Transverse colon (tissue), 4 donors: Measurements from ENCODE around the gene TTYH3. TPM values are rescaled to one million over a fixed set of nuclear protein-coding genes. Genes with fewer than 3 reads are reported as not detected.

Source experiments
- DNase-seq: peaks from one replicate; pipeline ENCODE4 v3.0.0-alpha.2; 2019
- H3K27ac ChIP-seq, 4 donors: fragments of 200-600 bp; sonication (generic); 2 replicates each; pipeline ENCODE4 v1.5.1; 2016 to 2018; ENCODE audit warnings: inconsistent platforms in 4 of 4
- H3K27me3 ChIP-seq: fragments of 200-600 bp; sonication (generic); 2 replicates; pipeline ENCODE4 v1.5.1; 2017; ENCODE audit warnings: inconsistent platforms
- H3K36me3 ChIP-seq, 4 donors: fragments of 200-600 bp; sonication (generic); 2 replicates each; pipeline ENCODE4 v1.5.1; 2017 to 2019; ENCODE audit warnings: inconsistent platforms in 4 of 4
- H3K4me1 ChIP-seq, 4 donors: fragments of 200-600 bp; sonication (generic); 2 replicates each; pipeline ENCODE4 v1.5.1; 2017 to 2020; ENCODE audit warnings: inconsistent platforms in 4 of 4
- H3K4me3 ChIP-seq, 4 donors: fragments of 200-600 bp; sonication (generic); 1 replicate in 1 of 4; 2 replicates in 3 of 4; pipeline versions ENCODE4 v1.5.1 to v1.6.1; 2017 to 2019; ENCODE audit warnings: inconsistent platforms in 4 of 4
- H3K9me3 ChIP-seq, 2 donors: fragments of 200-600 bp; sonication (generic); 2 replicates each; pipeline ENCODE4 v1.5.1; 2017 to 2019; ENCODE audit warnings: inconsistent platforms in 2 of 2
- EP300 ChIP-seq: sonication (generic); formaldehyde crosslinking; IDR thresholded peaks from one replicate; pipeline ENCODE4 v1.6.1; 2017; ENCODE audit warnings: antibody characterized with exemption, low read depth
- POLR2A ChIP-seq: fragments of 450-650 bp; IDR thresholded peaks from one replicate; pipeline ENCODE4 v1.6.1; 2016; ENCODE audit warnings: antibody characterized with exemption, mild to moderate bottlenecking, moderate library complexity
- POLR2AphosphoS5 ChIP-seq, 3 donors: sonication (generic); formaldehyde crosslinking; IDR thresholded peaks; one replicate each; pipeline ENCODE4 v1.6.1; 2016; ENCODE audit warnings: antibody characterized with exemption in 3 of 3
- WGBS, 2 donors: methylation state at CpG; one replicate each; pipeline ENCODE4 v1.1.5; 2018; ENCODE audit warnings: low coverage in 1 of 2; 5-methylcytosine and 5-hydroxymethylcytosine counted together
- in situ Hi-C, 4 donors: fragments of 200-750 bp; cut with MboI; loops; one replicate each; pipeline versions ENCODE4 v1.15.0 to v1.15.1; 2017; ENCODE audit warnings: low sequenced_read_pairs in 3 of 4, low pct_ligation_motif_present in 1 of 4, low pct_unique_long_range_greater_than_20kb in 1 of 4
- intact Hi-C: fragments of 100-400 bp; cut with DNase I; formaldehyde crosslinking; loops from one replicate; pipeline ENCODE4 v1.15.1; 2023; ENCODE audit warnings: low total_unique reads
- total RNA-seq, 4 donors: library from RNA; depleted of rRNA; stranded (reverse); fragments of >200 nt; gene quantifications; one replicate each; pipeline ENCODE4 v1.1.0, GENCODE V29; 2016
- TF ChIP-seq, protein P1 (sequence below), 5 experiments: fragments of 200-600 bp in 3 of 5; fragments of 450-650 bp in 2 of 5; sonication (generic) in 3 of 5; IDR thresholded peaks; 1 replicate in 2 of 5; 2 replicates in 3 of 5; pipeline ENCODE4 v1.5.1; 2016 to 2017; ENCODE audit warnings: antibody characterized with exemption in 5 of 5, inconsistent platforms in 3 of 5, mild to moderate bottlenecking in 2 of 5, moderate library complexity in 1 of 5

The TTYH3 gene
- total RNA-seq, 4 donors from 2014 or later, result 11.2 to 43.6 (median 23.0) TPM

DNA sequence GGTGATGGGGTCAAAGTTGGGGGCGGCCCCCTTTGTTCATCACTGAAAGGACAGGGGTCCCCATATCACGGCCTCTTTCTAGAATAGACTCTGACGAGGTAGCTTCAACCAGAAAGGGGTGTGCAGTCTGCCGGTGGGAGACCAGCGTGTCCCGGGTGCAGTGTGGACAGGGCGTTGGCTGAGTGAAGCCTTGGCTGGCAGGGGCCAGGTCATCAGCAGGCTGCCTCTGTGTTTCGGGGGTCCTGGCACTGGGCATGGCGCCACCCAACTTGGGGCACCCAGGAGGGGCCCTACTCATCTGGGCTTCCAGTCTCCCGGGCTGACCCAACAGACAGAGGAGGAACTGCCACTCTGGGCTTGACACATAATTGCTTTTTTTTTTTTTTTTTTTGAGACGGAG is 52.7 kb downstream of the TTYH3 start:
- Histone ChIP-seq H3K27ac (no peak overlapping the region), H3K4me1 (peaks cover 0 to 18% (median 14%) of the 10 kb centered on the region in 4 donors), H3K9me3 (no peaks in the 10 kb centered on the region), H3K36me3 (no peaks in the 10 kb centered on the region), H3K27me3 (peaks cover 77% of the 10 kb centered on the region), H3K4me3 (no peak overlapping the region)
- intact Hi-C loops, result no loop called here
- no peak for DNase-seq
- in situ Hi-C loops, result loop anchor here in 3 of 4 donors (25.0 kb wide), 2 partner anchors 197 to 222 kb away; partner anchors contain the start of gene GRIFIN (in 1 of the 3)
- TF ChIP-seq, protein P1, sequence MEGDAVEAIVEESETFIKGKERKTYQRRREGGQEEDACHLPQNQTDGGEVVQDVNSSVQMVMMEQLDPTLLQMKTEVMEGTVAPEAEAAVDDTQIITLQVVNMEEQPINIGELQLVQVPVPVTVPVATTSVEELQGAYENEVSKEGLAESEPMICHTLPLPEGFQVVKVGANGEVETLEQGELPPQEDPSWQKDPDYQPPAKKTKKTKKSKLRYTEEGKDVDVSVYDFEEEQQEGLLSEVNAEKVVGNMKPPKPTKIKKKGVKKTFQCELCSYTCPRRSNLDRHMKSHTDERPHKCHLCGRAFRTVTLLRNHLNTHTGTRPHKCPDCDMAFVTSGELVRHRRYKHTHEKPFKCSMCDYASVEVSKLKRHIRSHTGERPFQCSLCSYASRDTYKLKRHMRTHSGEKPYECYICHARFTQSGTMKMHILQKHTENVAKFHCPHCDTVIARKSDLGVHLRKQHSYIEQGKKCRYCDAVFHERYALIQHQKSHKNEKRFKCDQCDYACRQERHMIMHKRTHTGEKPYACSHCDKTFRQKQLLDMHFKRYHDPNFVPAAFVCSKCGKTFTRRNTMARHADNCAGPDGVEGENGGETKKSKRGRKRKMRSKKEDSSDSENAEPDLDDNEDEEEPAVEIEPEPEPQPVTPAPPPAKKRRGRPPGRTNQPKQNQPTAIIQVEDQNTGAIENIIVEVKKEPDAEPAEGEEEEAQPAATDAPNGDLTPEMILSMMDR (IDR thresholded peaks at IDR 0.05), result no peak
- TF ChIP-seq EP300 (no peak), POLR2A (no peak), POLR2AphosphoS5 (IDR thresholded peaks at IDR 0.05) (no peak)
- 82% methylated on average over 11 of the region's 11 CpGs; no CpG with 5 or more reads in 1 of the 2 donors for WGBS, 2 donors

DNA sequence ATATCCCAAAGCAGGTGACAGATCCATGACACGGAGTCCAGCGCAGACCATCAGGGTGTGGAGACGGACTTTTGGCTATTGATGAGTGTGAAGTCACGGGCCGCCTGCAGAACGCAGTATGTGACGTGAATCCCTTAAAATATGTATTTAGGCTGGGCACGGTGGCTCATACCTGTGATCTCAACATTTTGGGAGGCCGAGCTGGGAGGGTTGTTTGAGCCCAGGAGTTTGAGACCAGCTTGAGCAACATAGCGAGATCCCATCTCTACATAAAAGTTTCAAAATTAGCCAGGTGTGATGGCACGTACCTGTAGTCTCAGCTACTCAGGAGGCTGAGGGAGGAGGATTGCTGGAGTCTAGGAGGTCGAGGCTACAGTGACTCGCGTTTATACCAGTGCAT is 54.3 kb downstream of the TTYH3 start:
- Histone ChIP-seq H3K9me3 (no peaks in the 10 kb centered on the region), H3K4me1 (peaks cover 0 to 18% (median 13%) of the 10 kb centered on the region in 4 donors), H3K36me3 (no peaks in the 10 kb centered on the region), H3K27me3 (peaks cover 78% of the 10 kb centered on the region), H3K27ac (no peak overlapping the region), H3K4me3 (no peak overlapping the region)
- WGBS, 2 donors, result 90 to 91% methylated on average over 7 to 14 of the region's 14 CpGs
- DNase-seq, result no peak
- in situ Hi-C loops (loop anchor here in 3 of 4 donors (25.0 kb wide), 2 partner anchors 199 to 224 kb away; partner anchors contain the start of gene GRIFIN (in 1 of the 3)), intact Hi-C loops (no loop called here)
- TF ChIP-seq POLR2A, result no peak
- TF ChIP-seq EP300, result no peak
- no peak for TF ChIP-seq POLR2AphosphoS5 (IDR thresholded peaks at IDR 0.05)
- TF ChIP-seq, protein P1 (IDR thresholded peaks at IDR 0.05), result no peak

DNA sequence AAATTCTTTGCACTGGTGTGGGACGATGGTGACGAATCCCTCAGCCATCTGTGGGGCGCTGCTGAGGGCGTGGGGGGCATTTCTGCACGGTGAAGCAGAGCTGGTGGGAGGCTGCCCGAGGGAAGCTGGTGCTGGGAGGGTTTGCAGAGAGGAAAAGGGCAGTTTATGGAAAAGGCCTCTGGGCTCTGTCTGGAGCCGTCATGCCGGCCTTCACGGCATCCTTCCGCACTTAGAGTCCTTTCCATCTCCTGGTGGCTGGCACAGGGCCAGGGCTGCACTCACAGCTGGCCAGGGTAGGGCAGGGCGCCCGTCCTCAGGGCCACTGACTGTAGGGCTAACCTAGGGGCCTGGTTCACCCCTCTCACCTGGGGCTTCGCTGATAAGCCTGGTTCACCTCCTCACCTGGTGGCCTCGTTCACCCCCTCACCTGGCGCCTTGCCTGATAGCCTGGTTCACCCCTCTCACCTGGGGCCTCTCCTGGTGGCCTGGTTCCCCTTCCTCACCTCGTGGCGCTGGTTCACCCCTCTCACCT is 55.6 kb downstream of the TTYH3 start:
- no peaks in the 10 kb centered on the region for H3K36me3 ChIP-seq
- peaks cover 0 to 18% (median 13%) of the 10 kb centered on the region in 4 donors for H3K4me1 ChIP-seq
- peaks cover 76% of the 10 kb centered on the region for H3K27me3 ChIP-seq
- 40 to 43% methylated on average over 3 to 17 of the region's 17 CpGs for WGBS, 2 donors
- TF ChIP-seq EP300 (no peak), POLR2AphosphoS5 (IDR thresholded peaks at IDR 0.05) (no peak), POLR2A (no peak)
- TF ChIP-seq, protein P1 (IDR thresholded peaks at IDR 0.05), result no peak
- intact Hi-C loops, result no loop called here
- no peaks in the 10 kb centered on the region for H3K9me3 ChIP-seq
- peak overlapping the region in 1 of 4 donors; percentile 11 for H3K4me3 ChIP-seq
- no peak for DNase-seq
- in situ Hi-C loops, result loop anchor here in 3 of 4 donors (25.0 kb wide), 2 partner anchors 200 to 225 kb away; partner anchors contain the start of gene GRIFIN (in 1 of the 3)
- H3K27ac ChIP-seq, result no peak overlapping the region

DNA sequence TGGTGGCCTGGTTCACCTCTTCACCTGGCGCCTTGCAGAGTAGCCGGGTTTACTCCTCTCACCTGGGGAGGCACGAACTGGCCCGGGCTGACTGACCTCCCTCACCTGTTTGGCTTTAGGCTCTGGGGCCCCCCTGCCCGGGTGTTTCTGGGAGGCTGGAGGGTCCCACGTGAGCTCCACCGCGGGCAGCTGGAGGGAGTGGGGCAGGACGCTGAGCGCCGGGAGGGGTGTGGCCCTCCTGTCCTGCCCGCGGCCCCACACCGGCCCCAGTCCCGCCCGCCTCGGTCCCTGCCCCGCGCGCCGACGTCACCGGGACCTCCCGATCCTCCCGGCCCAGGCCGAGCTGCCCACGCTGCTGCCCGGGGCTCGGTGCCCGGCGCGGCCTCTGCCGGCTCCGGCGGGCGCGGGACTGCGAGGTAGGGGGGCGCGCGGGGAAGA is 56.1 kb downstream of the TTYH3 start, which contains the start of gene AMZ1:
AMZ1 (plus strand) TSS at position 322 of the 438 bp plus-strand sequence. CDS start 12,250 bp downstream, outside the sequence.
- WGBS, 2 donors, result 19% methylated on average over 5 of the region's 41 CpGs; no CpG with 5 or more reads in 1 of the 2 donors
- H3K4me3 ChIP-seq, result peak within 1 kb of the TSS in 2 of 4 donors; percentile 11 to 16
- no peak for TF ChIP-seq POLR2AphosphoS5 (IDR thresholded peaks at IDR 0.05)
- TF ChIP-seq, protein P1 (IDR thresholded peaks at IDR 0.05), result no peak
- no peak for TF ChIP-seq EP300
- no peak for TF ChIP-seq POLR2A
- intact Hi-C loops (no loop called here), in situ Hi-C loops (loop anchor here in 3 of 4 donors (25.0 kb wide), 2 partner anchors 201 to 226 kb away; partner anchors contain the start of gene GRIFIN (in 1 of the 3))
- peaks cover 0 to 18% (median 15%) of the 10 kb centered on the region in 4 donors for H3K4me1 ChIP-seq
- H3K9me3 ChIP-seq, result no peaks in the 10 kb centered on the region
- H3K36me3 ChIP-seq, result no peaks in the 10 kb centered on the region
- no peak for DNase-seq
- no peak within 1 kb of the TSS for H3K27ac ChIP-seq
- H3K27me3 ChIP-seq, result peaks cover 79% of the 10 kb centered on the region
